DOHH2 (cell line): Measurements from ENCODE around the gene ITPR1.

Experiments used
- EZH2phosphoT487 ChIP-seq: fragments of 200-600 bp; sonication (generic); IDR thresholded peaks from 2 replicates; pipeline ENCODE4 v1.6.1; 2017; ENCODE audit warnings: borderline replicate concordance, mild to moderate bottlenecking, antibody characterized with exemption, low read length, moderate library complexity, mixed read lengths
- TF ChIP-seq, protein P1 (sequence below): fragments of 200-600 bp; sonication (generic); IDR thresholded peaks from one replicate; pipeline ENCODE4 v1.5.1; 2014; ENCODE audit warnings: antibody characterized with exemption, mild to moderate bottlenecking, low read depth, low read length; ENCODE audit not compliant: poor library complexity, severe bottlenecking

DNA sequence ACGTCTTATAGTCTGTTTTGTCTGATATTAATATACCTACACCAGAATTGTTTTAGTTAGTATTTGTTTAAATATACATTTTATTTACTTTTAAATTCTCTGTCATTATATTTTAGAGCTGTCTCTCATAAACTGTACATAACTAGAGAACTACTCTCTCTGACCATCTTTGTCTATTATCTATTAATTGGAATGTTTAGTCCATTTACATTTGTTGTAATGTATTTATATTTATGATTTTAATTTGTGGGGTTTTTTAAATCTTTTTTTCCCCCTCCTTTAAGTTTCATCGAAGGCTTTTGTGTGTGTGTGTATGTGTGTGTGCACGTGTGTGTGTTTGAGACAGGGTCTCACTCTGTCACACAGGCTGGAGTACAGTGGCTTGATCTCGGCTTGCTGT, 47.1 kb downstream of the ITPR1 start:
- TF ChIP-seq, protein P1, sequence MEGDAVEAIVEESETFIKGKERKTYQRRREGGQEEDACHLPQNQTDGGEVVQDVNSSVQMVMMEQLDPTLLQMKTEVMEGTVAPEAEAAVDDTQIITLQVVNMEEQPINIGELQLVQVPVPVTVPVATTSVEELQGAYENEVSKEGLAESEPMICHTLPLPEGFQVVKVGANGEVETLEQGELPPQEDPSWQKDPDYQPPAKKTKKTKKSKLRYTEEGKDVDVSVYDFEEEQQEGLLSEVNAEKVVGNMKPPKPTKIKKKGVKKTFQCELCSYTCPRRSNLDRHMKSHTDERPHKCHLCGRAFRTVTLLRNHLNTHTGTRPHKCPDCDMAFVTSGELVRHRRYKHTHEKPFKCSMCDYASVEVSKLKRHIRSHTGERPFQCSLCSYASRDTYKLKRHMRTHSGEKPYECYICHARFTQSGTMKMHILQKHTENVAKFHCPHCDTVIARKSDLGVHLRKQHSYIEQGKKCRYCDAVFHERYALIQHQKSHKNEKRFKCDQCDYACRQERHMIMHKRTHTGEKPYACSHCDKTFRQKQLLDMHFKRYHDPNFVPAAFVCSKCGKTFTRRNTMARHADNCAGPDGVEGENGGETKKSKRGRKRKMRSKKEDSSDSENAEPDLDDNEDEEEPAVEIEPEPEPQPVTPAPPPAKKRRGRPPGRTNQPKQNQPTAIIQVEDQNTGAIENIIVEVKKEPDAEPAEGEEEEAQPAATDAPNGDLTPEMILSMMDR = no peak
- TF ChIP-seq EZH2phosphoT487 = no peak
